KMS-11 (cell line): Measurements from ENCODE around the gene PSENEN.
"Not testable (repeated sequence)": the region's sequence is repeated elsewhere in the genome, so short reads cannot be mapped to it uniquely, and the experiment has no call there.

Experiments used
- H2AFZ ChIP-seq: fragments of 200-600 bp; sonication (generic); 2 replicates; pipeline ENCODE4 v1.6.1; 2016; ENCODE audit warnings: antibody characterized with exemption, mixed run types, low read depth
- H3K27ac ChIP-seq: fragments of 200-600 bp; sonication (generic); 2 replicates; pipeline ENCODE4 v1.6.1; 2016; ENCODE audit warnings: mild to moderate bottlenecking, mixed run types
- H3K27me3 ChIP-seq: fragments of 200-600 bp; sonication (generic); 2 replicates; pipeline ENCODE4 v1.6.1; 2017; ENCODE audit warnings: mild to moderate bottlenecking, low read depth, mixed run types, moderate library complexity; ENCODE audit not compliant: insufficient read depth
- H3K36me3 ChIP-seq: fragments of 200-600 bp; sonication (generic); 2 replicates; pipeline ENCODE4 v1.6.1; 2017; ENCODE audit warnings: mild to moderate bottlenecking, mixed run types; ENCODE audit not compliant: insufficient read depth
- H3K4me1 ChIP-seq: fragments of 200-600 bp; sonication (generic); 2 replicates; pipeline ENCODE4 v1.6.1; 2016; ENCODE audit warnings: mild to moderate bottlenecking, low read depth, mixed run types; ENCODE audit not compliant: poor library complexity, severe bottlenecking
- H3K4me2 ChIP-seq: fragments of 200-600 bp; sonication (generic); 2 replicates; pipeline ENCODE4 v1.7.0; 2016; ENCODE audit warnings: mild to moderate bottlenecking, mixed run types
- H3K4me3 ChIP-seq: fragments of 200-600 bp; sonication (generic); IDR thresholded peaks from 2 replicates; pipeline ENCODE4 v1.6.1; 2017; ENCODE audit warnings: low read depth, low read length, mixed read lengths; ENCODE audit not compliant: insufficient read depth
- H3K79me2 ChIP-seq: fragments of 200-600 bp; sonication (generic); 2 replicates; pipeline ENCODE4 v1.6.1; 2016; ENCODE audit warnings: low read depth, mixed run types; ENCODE audit not compliant: insufficient read depth
- H3K9ac ChIP-seq: fragments of 200-600 bp; sonication (generic); 2 replicates; pipeline ENCODE4 v1.6.1; 2016; ENCODE audit warnings: mild to moderate bottlenecking, mixed run types
- H4K20me1 ChIP-seq: fragments of 200-600 bp; sonication (generic); 2 replicates; pipeline ENCODE4 v1.6.1; 2016; ENCODE audit warnings: mild to moderate bottlenecking, mixed run types; ENCODE audit not compliant: insufficient read depth
- CTCF ChIP-seq: fragments of 200-600 bp; sonication (generic); conservative IDR thresholded peaks from 2 replicates; pipeline ENCODE4 v1.6.1; 2017; ENCODE audit warnings: low read depth, mild to moderate bottlenecking, antibody characterized with exemption, low read length, moderate library complexity, mixed read lengths

Gene PSENEN

GRCh38 chr19:35766571-35767104 lies 21.2 kb downstream of the PSENEN start:
- Histone ChIP-seq H3K4me1 (no peaks in the 10 kb centered on the region), H3K4me3 (no peak overlapping the region), H3K4me2 (no peak overlapping the region), H3K27ac (no peak overlapping the region), H3K36me3 (no peaks in the 10 kb centered on the region), H3K27me3 (no peaks in the 10 kb centered on the region), H2AFZ (no peak overlapping the region), H3K79me2 (no peaks in the 10 kb centered on the region), H4K20me1 (no peaks in the 10 kb centered on the region), H3K9ac (no peak overlapping the region)
- no peak for TF ChIP-seq CTCF

GRCh38 chr19:35767288-35768081 lies 22.0 kb downstream of the PSENEN start:
- Histone ChIP-seq H3K4me2 (no peak overlapping the region), H3K9ac (no peak overlapping the region), H3K79me2 (no peaks in the 10 kb centered on the region), H3K27me3 (no peaks in the 10 kb centered on the region), H3K4me3 (no peak overlapping the region), H2AFZ (no peak overlapping the region), H3K4me1 (no peaks in the 10 kb centered on the region), H3K27ac (no peak overlapping the region), H4K20me1 (no peaks in the 10 kb centered on the region), H3K36me3 (no peaks in the 10 kb centered on the region)
- no peak for TF ChIP-seq CTCF

- H3K79me2 ChIP-seq: no peaks in the 10 kb centered on the region
- H4K20me1 ChIP-seq: no peaks in the 10 kb centered on the region
- H3K4me2 ChIP-seq: no peak overlapping the region
- no peaks in the 10 kb centered on the region for H3K4me1 ChIP-seq
- H3K4me3 ChIP-seq: no peak overlapping the region
- no peaks in the 10 kb centered on the region for H3K27me3 ChIP-seq
- H3K27ac ChIP-seq: no peak overlapping the region
- no peak overlapping the region for H3K9ac ChIP-seq
- no peaks in the 10 kb centered on the region for H3K36me3 ChIP-seq
- TF ChIP-seq CTCF: no peak
- no peak overlapping the region for H2AFZ ChIP-seq
Measured at GRCh38 chr19:35768082-35768421, 22.6 kb downstream of the PSENEN start.

GRCh38 chr19:35772362-35772761 lies 26.9 kb downstream of the PSENEN start:
- H3K9ac ChIP-seq, H2AFZ ChIP-seq, H3K27me3 ChIP-seq, H4K20me1 ChIP-seq, H3K27ac ChIP-seq, H3K36me3 ChIP-seq, H3K79me2 ChIP-seq, H3K4me2 ChIP-seq, H3K4me3 ChIP-seq: not testable (repeated sequence)
- H3K4me1 ChIP-seq: peaks cover 10% of the 10 kb centered on the region
